Small intestine (tissue), 7 donors: Measurements from ENCODE around the gene FAM120C. TPM values are rescaled to one million over a fixed set of nuclear protein-coding genes. Genes with fewer than 3 reads are reported as not detected.

ENCODE experiments used
- DNase-seq, 2 donors: peaks; one replicate each; pipeline versions ENCODE4 v3.0.0 to v3.0.0-alpha.2; 2013
- FAIRE-seq: peaks from 2 replicates; lab custom pipeline; 2012; peaks lifted over from hg19 to GRCh38; lab: Jason Lieb, UNC
- H3K27ac ChIP-seq, 3 donors: one replicate each; pipeline ENCODE4 v1.5.1; 2013; ENCODE audit warnings: low read length in 2 of 3, mild to moderate bottlenecking in 2 of 3, control low read depth in 1 of 3, inconsistent platforms in 1 of 3, low read depth in 1 of 3, moderate library complexity in 1 of 3
- H3K27me3 ChIP-seq, 3 donors: one replicate each; pipeline ENCODE4 v1.6.1; 2013; ENCODE audit warnings: low read length in 3 of 3, inconsistent platforms in 1 of 3; ENCODE audit not compliant: control insufficient read depth in 3 of 3, insufficient read depth in 3 of 3
- H3K36me3 ChIP-seq, 3 donors: one replicate each; pipeline ENCODE4 v1.6.1; 2013; ENCODE audit warnings: low read length in 3 of 3, inconsistent platforms in 1 of 3, low read depth in 1 of 3, mild to moderate bottlenecking in 1 of 3, moderate library complexity in 1 of 3; ENCODE audit not compliant: control insufficient read depth in 3 of 3, insufficient read depth in 2 of 3
- H3K4me1 ChIP-seq, 3 donors: one replicate each; pipeline ENCODE4 v1.6.1; 2013; ENCODE audit warnings: low read length in 2 of 3, inconsistent platforms in 1 of 3, low read depth in 1 of 3, mild to moderate bottlenecking in 1 of 3, moderate library complexity in 1 of 3; ENCODE audit not compliant: control insufficient read depth in 3 of 3, insufficient read depth in 2 of 3
- H3K4me3 ChIP-seq, 3 donors: one replicate each; pipeline ENCODE4 v1.5.1; 2013; ENCODE audit warnings: low read length in 3 of 3, control low read depth in 1 of 3, inconsistent platforms in 1 of 3, low read depth in 1 of 3, mild to moderate bottlenecking in 1 of 3, moderate library complexity in 1 of 3
- H3K9me3 ChIP-seq, 2 donors: one replicate each; pipeline ENCODE4 v1.6.1; 2013; ENCODE audit warnings: low read depth in 1 of 2, low read length in 1 of 2; ENCODE audit not compliant: control insufficient read depth in 2 of 2, insufficient read depth in 1 of 2
- WGBS, 3 donors: extraction: QIAGEN DNeasy Blood & Tissue Kit; methylation state at CpG; one replicate each; pipeline ENCODE4 v1.1.7; 2013; 5-methylcytosine and 5-hydroxymethylcytosine counted together
- polyA plus RNA-seq, 4 donors: library from polyadenylated mRNA; stranded (reverse) in 3 of 4; unstranded in 1 of 4; fragments of 200-250 nt in 3 of 4; fragments of 120-200 nt in 1 of 4; gene quantifications; one replicate each; pipeline versions ENCODE4 v1.2.1 to v1.2.3, GENCODE V29; 2013
- donor health status: healthy with polysubstance abuse.
- donor health status: control.
- donor health status: control.
- donor health status: Bipolar disorder and iron deficiency.
- donor health status: healthy.

The FAM120C gene
- polyA plus RNA-seq, 4 donors, result 0.54 to 5.5 (median 1.6) TPM

DNA sequence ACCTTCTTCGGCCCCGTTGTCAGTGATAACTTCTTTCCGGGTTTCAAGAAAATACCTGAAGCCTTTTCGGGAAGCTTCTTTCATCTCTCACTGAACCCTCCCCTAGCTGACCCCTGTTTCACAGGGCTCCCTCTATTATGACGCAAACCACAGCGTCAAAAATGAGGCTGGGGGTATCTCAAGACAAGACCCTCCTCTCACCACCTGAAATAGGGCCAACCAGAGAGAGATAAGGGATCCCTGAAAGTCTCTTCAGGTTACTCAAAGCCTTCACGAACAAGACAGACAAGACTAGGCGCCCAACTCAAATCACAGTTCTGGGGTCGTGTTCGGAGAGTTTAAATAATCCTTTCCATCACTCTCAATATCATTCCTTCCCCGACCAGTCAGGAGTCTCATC is 140.0 kb downstream of the FAM120C start:
- H3K4me1 ChIP-seq, result peaks cover 0 to 16% (median 2%) of the 10 kb centered on the region in 3 donors
- WGBS, 3 donors, result 1 to 37% (median 9%) methylated on average over 11 of the region's 11 CpGs
- H3K9me3 ChIP-seq, result no peaks in the 10 kb centered on the region
- peaks cover 0 to 5% (median 1%) of the 10 kb centered on the region in 3 donors for H3K36me3 ChIP-seq
- FAIRE-seq (no peak), DNase-seq (peak; percentile 8 to 22)
- H3K4me3 ChIP-seq, result peak overlapping the region; percentile 62 to 78 (median 68)
- H3K27ac ChIP-seq, result peak overlapping the region; percentile 32 to 99 (median 97)
- no peaks in the 10 kb centered on the region for H3K27me3 ChIP-seq

DNA sequence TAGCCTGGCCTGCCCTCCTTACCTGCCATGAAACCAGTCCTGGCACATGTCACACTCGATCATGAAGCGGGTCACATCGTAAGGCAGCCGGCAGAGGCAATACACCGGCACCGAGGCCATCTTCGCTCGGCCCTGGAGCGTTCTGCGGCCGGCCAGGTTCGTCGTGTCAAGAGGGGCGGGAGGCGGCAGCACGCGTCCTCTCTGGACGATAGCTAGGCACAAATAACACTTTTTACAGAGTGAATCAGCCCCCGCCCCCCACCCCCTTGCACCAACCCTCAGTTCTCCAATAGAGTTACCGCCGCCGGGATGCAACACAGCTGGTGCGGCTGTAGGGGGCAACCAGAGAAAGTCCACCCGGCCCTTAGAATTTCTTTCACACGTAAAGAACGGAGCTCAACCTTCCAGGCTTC is 140.4 kb downstream of the FAM120C start:
- no peaks in the 10 kb centered on the region for H3K27me3 ChIP-seq
- H3K4me1 ChIP-seq, result peaks cover 0 to 16% (median 2%) of the 10 kb centered on the region in 3 donors
- H3K36me3 ChIP-seq, result peaks cover 0 to 5% (median 1%) of the 10 kb centered on the region in 3 donors
- peak overlapping the region; percentile 62 to 78 (median 68) for H3K4me3 ChIP-seq
- no peak overlapping the region for H3K27ac ChIP-seq
- peak; percentile 25 to 51 for DNase-seq
- no peaks in the 10 kb centered on the region for H3K9me3 ChIP-seq
- no peak for FAIRE-seq
- 5 to 33% (median 7%) methylated on average over 20 to 26 of the region's 26 CpGs for WGBS, 3 donors

DNA sequence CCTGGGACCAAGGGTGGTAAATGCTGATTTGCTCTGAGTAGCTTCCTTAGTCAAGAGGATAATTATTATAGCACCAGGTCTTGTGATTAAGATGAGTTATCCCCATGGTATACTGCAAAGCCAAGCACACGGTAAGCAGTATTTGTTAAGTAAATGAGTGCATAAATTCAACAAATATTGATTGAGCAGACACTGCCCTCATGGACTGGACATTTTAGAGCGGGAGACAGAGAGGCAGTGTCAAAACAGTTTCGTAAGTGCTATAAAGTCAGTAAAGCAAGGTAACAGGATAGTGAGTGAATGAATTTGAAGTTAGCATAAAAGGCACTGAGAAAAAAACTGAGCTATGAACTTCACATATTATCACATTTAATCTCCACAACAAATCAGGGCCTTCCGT is 152.7 kb downstream of the FAM120C start:
- DNase-seq, result no peak
- 86 to 96% (median 92%) methylated on average over 4 of the region's 4 CpGs for WGBS, 3 donors

DNA sequence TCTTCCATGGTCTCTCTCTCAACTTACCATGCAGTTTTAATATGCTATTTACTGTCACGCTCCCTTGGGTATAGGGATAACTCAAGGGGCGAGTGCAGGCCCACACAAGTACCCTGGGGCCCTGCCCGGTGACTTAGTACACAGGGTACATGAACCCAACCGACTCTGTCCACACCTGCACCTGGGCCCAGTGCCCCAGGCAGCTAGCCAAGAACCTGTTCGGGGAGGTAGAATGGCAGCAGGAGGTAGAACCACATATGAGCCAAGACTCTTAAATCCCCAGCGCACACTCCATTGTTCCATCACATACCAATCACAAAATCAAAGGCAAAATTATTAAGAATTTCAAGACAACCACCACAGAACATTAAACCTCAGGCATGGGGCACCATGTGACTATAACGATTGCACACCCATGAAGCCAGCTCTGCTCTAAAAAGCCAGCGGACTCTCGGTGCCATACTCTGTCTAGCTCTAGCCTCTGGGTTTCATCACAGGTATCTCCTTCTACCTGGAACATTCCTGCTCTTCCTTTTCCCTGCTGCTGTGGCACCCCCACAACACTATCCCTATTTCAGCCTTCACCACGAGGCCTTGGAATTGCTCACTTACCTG is 153.4 kb downstream of the FAM120C start:
- no peaks in the 10 kb centered on the region for H3K4me1 ChIP-seq
- FAIRE-seq, result no peak
- no peak overlapping the region for H3K4me3 ChIP-seq
- H3K27ac ChIP-seq, result no peak overlapping the region
- no peaks in the 10 kb centered on the region for H3K9me3 ChIP-seq
- peak in 1 of 2 donors; percentile 1 for DNase-seq
- H3K36me3 ChIP-seq, result peaks cover 0 to 15% (median 2%) of the 10 kb centered on the region in 3 donors
- 59 to 89% (median 72%) methylated on average over 10 of the region's 10 CpGs for WGBS, 3 donors
- no peaks in the 10 kb centered on the region for H3K27me3 ChIP-seq

More for the DNA sequence above, 152.7 kb downstream of the FAM120C start:
- FAIRE-seq, result no peak
- Histone ChIP-seq H3K9me3 (no peaks in the 10 kb centered on the region), H3K27me3 (no peaks in the 10 kb centered on the region), H3K27ac (no peak overlapping the region), H3K4me3 (no peak overlapping the region), H3K36me3 (peaks cover 0 to 17% (median 2%) of the 10 kb centered on the region in 3 donors), H3K4me1 (no peaks in the 10 kb centered on the region)

DNA sequence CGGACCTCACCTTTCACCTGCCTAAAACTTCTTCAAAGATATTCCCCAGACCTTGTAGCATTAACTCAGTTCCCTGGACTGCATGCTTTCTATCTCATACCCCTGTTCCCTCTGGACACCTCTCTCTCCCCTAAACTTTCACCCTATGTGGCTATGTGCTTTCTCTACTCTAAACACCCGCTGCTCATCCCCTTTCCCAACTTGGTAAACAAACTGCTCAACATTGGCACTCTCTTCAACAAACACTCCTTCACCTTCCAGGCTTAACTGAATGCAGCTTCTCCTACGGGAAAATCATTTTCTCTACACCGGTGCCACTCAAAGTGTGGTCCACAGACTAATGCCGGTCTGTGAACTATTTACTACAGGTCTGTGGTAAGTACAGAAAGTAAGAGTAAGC is 158.7 kb downstream of the FAM120C start:
- DNase-seq, result no peak
- H3K4me3 ChIP-seq, result no peak overlapping the region
- H3K27ac ChIP-seq, result no peak overlapping the region
- WGBS, 3 donors, result 89 to 95% (median 94%) methylated on average over 5 of the region's 5 CpGs
- no peaks in the 10 kb centered on the region for H3K4me1 ChIP-seq
- H3K27me3 ChIP-seq, result no peaks in the 10 kb centered on the region
- H3K36me3 ChIP-seq, result peaks cover 0 to 8% (median 2%) of the 10 kb centered on the region in 3 donors
- FAIRE-seq, result no peak
- no peaks in the 10 kb centered on the region for H3K9me3 ChIP-seq

Other genes with a start within 250 kb of the FAM120C start
- 10 to 100 TPM in 1 of 4 donors, 1 to 10 TPM in 3; 5.7 to 22.4 (median 7.6) TPM for gene PHF8, start 138.8 kb downstream of the FAM120C start, polyA plus RNA-seq
- 1 to 10 TPM in 1 of 4 donors, under 1 TPM in 2, not detected in 1; 0.13 to 1.1 (median 0.67) TPM for gene WNK3, start 174.8 kb upstream of the FAM120C start, polyA plus RNA-seq